ENCODE measurements around the gene GPR75.

- TF ChIP-seq POLR2A (IDR thresholded peaks at IDR 0.05; ENCODE audit: low read depth, low read length) (no peak), POLR2AphosphoS5 (IDR thresholded peaks at IDR 0.05; ENCODE audit: low read depth, low read length) (no peak), TAF1 (IDR thresholded peaks at IDR 0.05; ENCODE audit: low read depth, low read length) (no peak), SPI1 (IDR thresholded peaks at IDR 0.05; ENCODE audit: low read depth, low read length) (0 out of 2 replicates have a peak, but pooled peaks have one; percentile 7)
Observed at GRCh38 chr2:53848062-53848461, 11.7 kb downstream of the GPR75 start.

Data from GM12891 (cell line).